HG03064 (cell line): ENCODE measurements around the gene DENND4C.
"Not testable (repeated sequence)": the region's sequence is repeated elsewhere in the genome, so short reads cannot be mapped to it uniquely, and the experiment has no call there.

Source experiments
- ATAC-seq: cut with Tn5 transposase; IDR thresholded peaks from one replicate; pipeline ENCODE4 v1.9.1; 2021; ENCODE audit warnings: low read depth; ENCODE audit not compliant: unreplicated experiment

The DENND4C gene

DNA sequence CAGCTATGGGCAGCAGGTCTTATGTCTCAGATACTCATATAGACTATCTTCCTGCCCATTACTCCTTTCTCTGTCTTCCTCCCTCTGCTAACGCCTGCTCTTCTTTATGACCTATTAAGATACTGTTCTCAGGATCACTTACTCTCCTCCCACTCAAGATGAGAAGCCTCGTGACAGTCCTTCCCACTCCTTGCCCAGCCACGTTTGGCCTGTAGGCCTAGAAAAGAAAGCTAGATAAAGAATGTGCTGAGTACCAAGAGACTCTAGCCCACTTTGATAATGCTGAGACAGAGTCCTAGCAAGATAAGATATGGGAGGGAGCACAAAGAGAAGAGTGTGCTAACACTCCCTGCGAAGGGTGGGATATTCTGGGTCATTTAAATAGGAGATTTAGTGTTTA is 6.8 kb upstream of the DENND4C start:
- no peak for ATAC-seq

DNA sequence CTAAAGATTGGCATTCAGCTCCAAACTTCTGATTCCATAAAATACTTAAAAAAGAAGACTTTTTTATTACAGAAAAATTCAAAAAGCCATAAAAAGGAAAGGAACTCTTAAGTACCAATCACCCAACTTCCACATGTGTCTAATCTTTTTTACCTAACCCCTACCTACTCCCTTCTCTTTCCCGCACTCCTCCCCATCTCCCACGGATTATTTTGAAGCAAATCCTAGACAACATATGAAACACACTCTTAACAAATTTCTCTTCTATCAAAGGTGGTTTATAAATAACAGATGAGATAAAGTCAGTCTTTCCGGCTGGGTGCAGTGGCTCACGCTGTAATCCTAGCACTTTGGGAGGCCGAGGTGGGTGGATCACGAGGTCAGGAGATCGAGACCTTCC is 5.9 kb upstream of the DENND4C start:
- ATAC-seq = no peak

DNA sequence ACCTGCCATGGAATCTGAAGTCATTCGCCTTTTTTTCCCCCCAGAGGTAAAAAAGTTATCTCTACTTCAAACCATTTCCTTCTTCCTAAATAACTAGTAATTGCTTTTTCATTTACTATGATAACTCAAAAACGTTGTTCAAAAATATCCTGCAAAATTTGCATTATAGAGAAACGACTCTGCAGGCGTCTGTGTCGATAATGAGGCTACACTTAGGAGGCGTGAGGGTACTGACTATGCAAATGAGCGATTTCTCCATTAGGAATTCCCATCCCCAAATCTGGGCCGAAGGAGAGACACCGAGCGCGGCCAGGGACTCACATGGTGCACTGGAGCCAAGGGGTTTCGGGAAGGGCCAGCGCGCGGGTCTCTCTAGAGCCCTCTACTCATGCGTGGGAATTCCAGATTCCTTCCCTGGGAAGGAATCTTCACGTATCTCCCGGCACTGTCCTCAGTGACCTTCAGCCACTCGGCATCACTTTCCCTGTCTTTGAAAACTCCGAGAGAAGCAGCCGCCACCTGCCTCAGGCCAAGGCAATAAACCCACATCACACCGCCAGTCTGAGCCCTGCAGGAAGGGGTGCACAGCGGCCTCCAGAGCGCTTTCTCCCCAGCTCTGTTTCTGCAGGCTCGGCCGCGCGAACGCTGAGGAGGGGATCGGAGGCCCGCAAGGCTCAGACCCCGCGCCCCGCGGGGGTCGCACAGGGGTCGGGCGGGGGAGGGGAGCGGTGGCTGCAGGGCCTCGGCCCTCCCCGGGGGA is 718 bp upstream of the DENND4C start:
- ATAC-seq = peak; percentile 49

DNA sequence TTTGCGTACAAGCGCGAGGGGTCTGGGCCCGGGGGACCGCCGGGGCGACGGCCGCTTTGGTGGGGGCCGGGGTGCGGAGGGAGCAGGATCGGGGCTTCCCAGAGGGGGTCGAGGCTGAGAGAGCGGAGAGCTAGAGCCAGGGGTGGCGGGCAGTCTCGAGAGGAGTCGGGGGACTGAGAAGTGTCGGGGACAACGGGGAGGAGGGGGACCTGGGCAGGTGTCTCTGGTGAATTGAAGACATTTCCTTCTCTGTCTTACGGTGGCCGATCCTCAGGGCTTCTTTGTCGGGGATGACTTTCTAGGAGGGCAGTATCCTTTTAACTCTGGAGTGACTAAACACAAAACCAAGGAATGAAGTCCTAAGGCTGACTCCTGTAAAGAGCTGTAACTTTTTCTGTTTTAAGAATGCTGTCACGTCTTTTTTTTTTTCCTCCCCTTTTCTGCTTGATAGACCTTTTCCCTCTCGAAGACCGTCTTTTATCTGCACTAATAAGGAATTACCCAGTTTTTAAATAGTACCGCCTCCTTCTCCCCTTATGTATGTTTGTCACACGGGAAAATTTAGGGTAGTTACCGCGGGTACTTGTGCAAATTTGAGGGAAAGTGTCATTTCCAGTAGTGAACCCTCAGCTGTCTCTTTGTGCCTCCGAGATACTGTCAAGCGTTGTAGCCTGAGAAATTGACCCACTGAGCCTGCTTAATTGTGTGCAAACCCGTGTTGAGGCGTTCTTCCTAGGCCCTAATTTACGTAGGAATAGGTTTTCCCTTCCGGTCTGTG is 822 bp downstream of the DENND4C start:
- ATAC-seq = no peak

DNA sequence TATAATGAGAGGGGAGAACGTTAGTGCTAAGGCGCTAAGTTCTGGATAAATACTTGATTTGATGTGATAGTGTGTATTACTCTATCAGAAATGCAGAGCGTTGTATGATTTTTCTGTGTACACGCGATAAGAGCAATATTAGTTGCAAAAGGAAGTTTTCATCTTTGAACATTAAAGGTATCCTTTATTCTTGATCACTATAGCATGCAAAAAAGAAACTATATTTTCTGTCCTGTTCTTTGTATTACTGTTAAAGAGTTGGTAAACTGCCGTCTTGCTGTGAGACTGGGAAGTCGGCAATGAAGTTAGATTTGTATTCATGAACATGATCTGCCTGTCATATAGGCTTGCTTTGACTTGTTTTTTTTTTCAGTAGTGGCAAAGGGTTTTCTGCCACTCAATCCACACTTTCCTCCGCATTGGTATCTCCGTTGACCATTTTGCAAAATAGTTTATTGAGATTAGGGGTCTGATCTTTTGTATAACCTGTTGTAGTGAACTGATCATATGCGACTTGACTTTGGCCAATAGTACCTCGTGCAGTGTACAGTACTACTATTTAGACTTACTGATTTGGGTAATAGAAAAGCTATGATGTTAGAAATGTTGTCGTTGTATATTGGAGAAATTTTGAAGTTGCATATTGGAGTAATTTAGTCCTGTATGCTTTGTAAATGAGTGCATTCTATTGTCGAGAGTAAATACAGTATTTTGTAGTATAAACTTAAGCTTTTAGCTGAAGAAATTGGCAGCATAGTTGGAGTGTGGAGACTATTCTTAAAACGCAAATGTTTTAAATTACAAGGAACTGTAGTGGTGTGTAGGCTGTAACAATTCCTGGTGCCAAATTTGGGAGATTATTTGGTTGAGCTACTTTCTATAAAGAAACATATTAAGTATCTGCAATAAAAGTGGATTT is 1.7 kb downstream of the DENND4C start:
- no peak for ATAC-seq

DNA sequence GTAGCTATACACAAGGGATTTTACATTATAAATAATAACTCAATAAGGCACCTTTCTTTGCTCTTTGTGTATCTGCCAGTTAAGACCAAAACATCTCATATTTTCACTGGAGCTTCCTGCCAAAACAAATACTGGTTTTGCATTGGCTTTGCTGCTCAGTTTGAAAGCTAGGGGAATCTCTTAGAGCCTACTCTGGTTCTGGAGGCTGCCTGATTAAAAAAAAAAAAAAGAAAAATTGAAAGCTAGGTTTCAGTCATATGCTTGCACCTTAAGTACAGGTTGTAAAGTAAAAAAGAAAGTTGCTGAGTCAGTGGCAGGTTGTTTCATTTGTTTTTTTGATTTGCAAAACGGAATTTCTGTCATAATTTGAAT is 2.3 kb downstream of the DENND4C start:
- ATAC-seq = peak; percentile 34

DNA sequence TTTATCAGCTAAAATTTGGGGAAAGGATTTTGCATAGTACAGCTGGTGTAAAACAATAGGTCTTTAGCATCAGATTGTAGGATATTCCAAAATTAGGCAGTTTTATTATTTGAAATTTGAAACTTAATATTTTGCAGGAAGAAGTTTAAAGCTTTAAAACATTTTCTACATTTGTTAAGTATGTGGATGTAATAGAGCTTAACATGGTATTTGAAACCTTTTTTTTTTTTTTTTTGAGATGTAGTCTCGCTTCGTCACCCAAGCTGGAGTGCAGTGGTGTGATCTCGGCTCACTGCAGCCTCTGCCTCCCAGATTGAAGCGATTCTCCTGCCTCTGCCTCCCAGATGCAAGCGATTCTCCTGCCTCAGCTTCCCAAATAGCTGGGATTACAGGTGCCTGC is 2.9 kb downstream of the DENND4C start:
- no peak for ATAC-seq

DNA sequence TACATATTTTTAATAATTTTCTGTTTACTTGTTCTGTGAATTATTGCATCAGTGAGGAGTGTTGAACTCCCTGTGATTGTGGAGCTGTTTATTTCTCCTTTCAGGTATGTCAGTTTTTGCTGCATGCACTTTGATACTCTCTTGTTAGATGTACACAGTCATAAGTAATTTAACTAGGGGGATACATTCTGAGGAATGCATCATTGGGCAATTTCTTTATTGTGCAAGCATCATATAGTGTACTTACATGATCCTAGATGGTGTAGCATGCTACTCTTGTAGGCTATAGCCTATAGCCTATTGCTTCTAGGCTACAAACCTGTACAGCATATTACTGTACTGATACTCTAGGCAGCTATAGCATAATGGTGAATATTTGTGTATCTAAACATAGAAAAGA is 9.5 kb downstream of the DENND4C start:
- ATAC-seq = no peak

DNA sequence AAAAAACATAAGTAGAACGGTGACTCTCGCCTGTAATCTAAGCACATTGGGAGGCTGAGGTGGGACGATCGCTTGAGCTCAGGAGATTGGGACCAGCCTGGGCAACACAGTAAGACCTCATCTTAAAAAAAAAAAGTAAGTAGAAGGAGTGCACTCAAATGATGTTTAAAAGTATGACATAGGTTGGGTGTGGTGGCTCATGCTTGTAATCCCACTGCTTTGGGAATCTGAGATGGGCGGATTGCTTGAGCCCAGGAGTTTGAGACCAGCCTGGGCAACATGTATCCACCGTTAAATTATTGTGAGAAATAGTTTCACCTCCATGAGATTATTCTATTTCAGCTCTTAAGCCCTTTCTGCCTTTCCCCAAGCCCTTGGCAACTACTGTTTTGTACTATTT is 11.2 kb downstream of the DENND4C start:
- ATAC-seq = no peak

DNA sequence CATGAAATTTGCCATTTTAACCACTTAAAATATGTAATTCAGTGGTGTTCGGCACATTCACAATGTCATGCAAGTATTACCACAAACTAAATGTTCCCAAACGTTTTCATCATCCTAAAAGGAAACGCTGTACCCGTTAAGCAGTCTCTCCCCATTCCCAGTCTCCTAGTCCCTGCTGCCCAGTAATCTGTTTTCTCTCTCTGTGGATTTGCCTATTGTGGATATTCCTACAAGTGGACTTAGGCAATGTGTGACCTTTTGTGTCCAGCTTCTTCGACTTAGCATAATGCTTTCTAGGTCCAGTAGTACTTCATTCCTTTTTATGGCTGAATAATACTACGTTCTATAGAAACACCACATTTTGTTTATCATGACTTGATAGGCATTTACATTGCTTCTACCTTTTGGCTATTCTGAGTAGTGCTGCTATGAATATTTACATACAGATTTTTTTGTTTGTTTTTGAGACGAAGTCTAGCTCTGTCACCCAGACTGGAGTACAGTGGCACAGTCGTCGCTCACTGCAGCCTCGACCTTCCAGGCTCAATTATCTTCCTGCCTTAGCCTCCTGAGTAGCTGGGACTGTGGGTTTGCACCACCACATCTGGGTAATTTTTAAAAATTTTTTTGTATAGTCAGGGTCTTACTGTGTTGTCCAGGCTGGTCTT is 13.0 kb downstream of the DENND4C start:
- ATAC-seq = no peak

DNA sequence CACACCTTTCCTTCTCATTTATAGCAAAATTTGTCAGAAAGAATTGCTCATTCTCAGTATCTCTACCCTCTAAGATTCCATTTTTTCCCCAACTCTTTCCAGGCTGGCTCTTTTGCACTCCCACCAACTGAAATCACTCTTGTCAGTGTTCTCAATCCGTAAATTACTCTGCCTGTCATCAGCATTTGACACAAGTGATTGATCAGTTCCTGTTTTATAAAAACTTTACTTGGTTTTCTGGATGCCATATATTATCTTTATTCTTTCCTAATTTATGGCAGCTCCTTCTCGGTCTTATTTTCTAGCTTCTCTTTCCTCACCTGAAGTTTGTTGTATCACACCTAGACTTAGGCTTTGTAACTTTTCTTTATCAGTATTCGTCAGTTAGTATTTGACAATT is 16.4 kb downstream of the DENND4C start:
- ATAC-seq = no peak

DNA sequence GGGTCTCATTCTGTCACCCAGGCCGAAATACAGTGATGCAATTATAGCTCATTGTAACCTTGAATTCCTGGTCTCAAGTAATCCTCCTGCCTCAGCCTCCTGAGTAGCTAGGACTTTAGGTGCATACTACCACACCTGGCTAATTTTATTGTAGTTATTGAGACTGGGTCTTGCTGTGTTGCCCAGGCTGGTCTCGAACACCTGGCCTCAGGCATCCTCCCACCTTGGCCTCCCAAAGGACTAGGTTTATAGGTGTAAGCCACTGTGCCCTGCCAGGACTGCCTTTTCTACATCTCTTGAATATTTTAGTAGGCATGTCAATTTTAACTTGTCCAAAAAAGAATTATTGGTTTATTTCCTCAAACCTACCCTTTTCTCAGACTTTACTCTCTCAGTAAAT is 16.9 kb downstream of the DENND4C start:
- no peak for ATAC-seq

DNA sequence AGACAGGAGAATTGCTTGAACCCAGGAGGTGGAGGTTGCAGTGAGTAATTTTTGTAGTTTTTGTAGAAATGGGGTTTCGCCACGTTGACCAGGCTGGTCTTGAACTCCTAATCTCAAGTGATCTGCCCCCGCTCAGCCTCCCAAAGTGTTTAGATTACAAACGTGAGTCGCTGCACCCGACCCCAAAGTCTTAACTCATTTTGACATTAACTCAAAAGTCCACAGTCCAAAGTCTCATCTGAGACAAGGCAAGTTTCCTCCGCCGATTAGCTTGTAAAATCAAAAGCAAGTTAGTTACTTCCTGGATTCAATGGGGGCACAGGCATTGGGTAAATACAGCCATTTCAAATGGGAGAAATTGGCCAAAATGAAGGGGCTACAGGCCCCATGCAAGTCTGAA is 19.9 kb downstream of the DENND4C start:
- not testable (repeated sequence) for ATAC-seq

DNA sequence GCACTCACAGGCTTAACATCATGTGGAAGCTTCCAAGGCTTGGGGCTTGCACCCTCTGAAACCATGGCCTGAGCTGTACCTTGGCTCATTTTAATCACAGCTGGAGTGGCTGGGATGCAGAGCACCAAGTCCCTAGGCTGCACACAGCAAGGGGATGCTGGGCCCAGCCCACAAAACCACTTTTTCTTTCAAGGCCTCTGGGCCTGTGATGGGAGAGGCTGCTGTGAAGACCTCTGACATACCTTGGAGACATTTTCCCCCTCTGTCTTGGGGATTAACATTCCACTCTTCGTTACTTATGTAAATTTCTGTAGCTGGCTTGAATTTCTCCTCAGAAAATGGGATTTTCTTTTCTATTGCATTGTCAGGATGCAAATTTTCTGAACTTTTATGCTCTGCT is 20.7 kb downstream of the DENND4C start:
- not testable (repeated sequence) for ATAC-seq

DNA sequence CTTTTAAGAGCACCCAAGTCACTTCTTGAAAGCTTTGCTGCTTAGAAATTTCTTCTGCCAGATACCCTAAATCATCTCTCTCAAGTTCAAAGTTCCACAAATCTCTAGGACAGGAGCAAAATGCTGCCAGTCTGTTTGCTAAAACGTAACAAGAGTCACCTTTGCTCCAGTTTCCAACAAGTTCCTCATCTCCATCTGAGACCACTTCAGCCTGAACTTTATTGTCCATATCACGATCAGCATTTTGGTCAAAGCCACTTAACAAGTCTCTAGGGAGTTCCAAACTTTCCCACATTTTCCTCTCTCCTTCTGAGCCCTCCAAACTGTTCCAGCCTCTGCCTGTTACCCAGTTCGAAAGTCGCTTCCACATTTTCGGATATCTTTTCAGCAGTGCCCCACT is 21.1 kb downstream of the DENND4C start:
- ATAC-seq = not testable (repeated sequence)

DNA sequence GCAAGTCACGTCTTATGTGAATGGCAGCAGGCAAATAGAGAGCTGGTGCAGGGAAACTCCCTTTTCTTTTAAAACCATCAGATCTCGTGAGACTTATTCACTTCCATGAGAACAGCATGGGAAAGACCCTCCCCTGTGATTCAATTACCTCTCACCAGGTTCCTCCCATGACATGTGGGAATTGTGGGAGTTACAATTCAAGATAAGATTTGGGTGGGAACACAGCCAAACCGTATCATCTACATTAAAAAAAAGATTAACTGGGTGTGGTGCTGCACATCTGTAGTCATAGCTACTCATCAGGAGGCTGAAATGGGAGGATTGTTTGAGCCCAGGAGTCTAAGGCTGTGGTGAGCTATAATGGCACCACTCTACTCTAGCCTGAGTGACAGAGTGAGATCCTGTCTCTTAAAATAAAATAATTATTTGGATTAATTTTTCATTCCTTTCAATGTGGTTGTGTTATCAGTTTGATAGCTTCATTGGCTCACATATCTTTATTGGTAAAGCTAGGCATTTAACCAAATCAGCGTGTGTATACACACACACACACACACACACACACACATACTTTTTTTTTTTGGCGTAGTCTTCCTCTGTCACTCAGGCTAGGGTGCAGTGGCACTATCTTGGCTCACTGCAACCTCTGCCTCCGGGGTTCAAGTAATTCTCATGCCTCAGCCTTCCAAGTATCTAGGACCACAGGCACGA is 21.8 kb downstream of the DENND4C start:
- ATAC-seq = no peak

DNA sequence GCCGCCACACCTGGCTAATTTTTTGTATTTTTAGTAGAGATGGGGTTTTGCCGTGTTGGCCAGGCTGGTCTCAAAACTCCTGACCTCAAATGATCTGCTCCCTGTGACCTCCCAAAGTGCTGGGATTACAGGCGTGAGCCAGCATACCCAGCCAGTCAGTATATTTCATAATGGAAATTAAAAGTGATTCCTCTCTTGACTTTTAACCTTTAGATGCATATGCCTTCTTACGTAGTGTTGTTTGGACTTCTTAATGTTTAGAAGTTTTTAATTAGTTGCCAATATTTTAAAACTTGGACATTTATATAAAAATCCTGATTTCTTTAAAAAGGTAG is 22.4 kb downstream of the DENND4C start:
- no peak for ATAC-seq

DNA sequence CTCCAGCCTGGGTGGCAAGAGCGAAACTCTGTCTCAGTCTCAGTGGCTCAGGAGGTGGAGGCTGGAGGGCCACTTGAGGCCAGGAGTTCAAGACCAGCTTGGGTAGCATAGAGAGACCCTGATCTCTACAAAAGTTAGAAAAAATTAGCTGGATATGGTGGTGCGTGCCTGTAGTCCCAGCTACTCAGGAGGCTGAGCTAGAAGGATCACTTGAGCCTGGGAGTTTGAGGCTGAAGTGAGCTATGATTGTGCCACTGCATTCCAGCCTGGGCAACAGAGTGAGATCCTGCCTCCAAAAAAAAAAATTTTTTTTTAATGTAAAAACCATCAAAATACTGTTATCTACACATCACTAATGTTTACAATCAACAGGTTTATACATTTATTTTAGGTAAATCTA is 24.6 kb downstream of the DENND4C start:
- ATAC-seq = no peak

DNA sequence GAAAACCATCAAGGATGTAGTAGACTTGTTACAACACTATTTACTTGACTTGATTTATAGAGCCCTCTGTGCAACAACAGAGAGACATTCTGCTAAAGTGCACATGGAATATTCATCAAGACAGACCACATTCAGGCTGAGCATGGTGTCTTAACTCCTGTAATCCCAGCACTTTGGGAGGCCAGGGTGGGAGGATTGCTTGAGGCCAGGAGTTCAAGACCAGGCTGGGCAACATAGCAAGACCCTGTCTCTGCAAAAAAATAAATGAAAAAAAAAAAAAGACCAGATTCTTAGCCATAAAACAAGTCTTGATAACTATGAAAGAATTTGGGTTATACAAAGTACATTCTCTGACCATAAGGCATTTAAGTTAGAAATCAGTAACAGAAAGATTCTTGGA is 25.3 kb downstream of the DENND4C start:
- no peak for ATAC-seq

DNA sequence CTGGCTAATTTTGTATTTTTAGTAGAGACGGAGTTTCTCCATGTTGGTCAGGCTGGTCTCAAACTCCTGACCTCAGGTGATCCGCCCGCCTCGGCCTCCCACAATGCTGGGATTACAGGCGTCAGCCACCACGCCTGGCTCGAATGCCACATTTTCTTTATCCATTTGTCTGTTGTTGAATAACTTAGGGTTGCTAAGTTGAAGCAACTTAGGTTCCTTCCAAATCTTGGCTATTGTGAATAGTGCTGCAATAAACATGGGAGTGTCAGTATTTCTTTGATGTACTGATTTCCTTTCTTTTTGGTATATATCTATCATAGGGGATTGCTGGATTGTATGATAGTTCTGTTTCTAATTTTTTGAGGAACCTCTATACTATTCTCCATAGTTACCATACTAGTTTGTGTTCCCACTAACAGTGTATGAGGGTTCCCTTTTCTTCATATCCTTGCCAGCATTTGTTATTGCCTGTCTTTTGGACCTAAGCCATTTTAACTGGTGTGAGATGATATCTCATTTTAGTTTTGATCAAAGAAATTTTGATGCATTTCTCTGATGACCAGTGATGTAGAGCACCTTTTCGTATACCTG is 29.3 kb downstream of the DENND4C start:
- ATAC-seq = not testable (repeated sequence)
